Panc1 (cell line): ENCODE results near the gene DROSHA.

ENCODE experiments used
- CTCF ChIP-seq: fragments of 450-650 bp; IDR thresholded peaks from 2 replicates; pipeline ENCODE4 v1.5.1; 2017; ENCODE audit warnings: mild to moderate bottlenecking
- POLR2AphosphoS5 ChIP-seq: IDR thresholded peaks from 2 replicates; pipeline ENCODE4 v1.6.1; 2012; ENCODE audit warnings: mild to moderate bottlenecking, low read depth, low read length, moderate library complexity

- no peak for TF ChIP-seq POLR2AphosphoS5
- TF ChIP-seq CTCF: no peak
Observed at GRCh38 chr5:31365776-31366175, 166.1 kb downstream of the DROSHA start.
